HepG2 (cell line): Measurements from ENCODE around the gene MYRIP. TPM values are rescaled to one million over a fixed set of nuclear protein-coding genes. Genes with fewer than 3 reads are reported as not detected.

Experiments
- ATAC-seq: fragments of 200-7000 bp; cut with Tn5 transposase; 3 replicates; pipeline ENCODE4 v1.9.1; 2020; ENCODE audit warnings: mild to moderate bottlenecking, moderate library complexity
- BruUV-seq: library from RNA; stranded (reverse); fragments of 400-500 nt; replicated peaks from 2 replicates; lab custom pipeline; 2021; lab: Mats Ljungman, UMichigan
- CTCF ChIA-PET: fragments of 300-600 bp; formaldehyde crosslinking; extraction: SDS; loops from one replicate; lab custom pipeline; 2021; ENCODE audit warnings: low total read pairs, inconsistent platforms, low intra/inter-chr PET ratio; lab: Yijun Ruan, JAX
- POLR2A ChIA-PET: fragments of 350-600 bp; sonication (Branson Sonifier 250); formaldehyde crosslinking; loops from one replicate; lab custom pipeline; 2020; ENCODE audit warnings: antibody characterized with exemption, inconsistent platforms; lab: Yijun Ruan, JAX
- DNase-seq: peaks from one replicate; pipeline ENCODE4 v3.0.0-alpha.2; 2015; ENCODE audit warnings: low spot score
- FAIRE-seq: peaks from 3 replicates; lab custom pipeline; 2011; peaks lifted over from hg19 to GRCh38; lab: Jason Lieb, UNC
- H2AFZ ChIP-seq: one replicate; pipeline ENCODE4 v1.6.1; 2011; ENCODE audit warnings: low read length, inconsistent platforms
- H3K27ac ChIP-seq: fragments of 300-600 bp; 3 replicates; pipeline ENCODE4 v1.8.0; 2011; ENCODE audit warnings: mixed run types, mild to moderate bottlenecking, mixed read lengths, low read length, inconsistent platforms; ENCODE audit not compliant: insufficient read depth; ENCODE audit errors: extremely low read length
- H3K27me3 ChIP-seq, 2 experiments: fragments of 200-600 bp in 1 of 2; 2 replicates in 1 of 2; 3 replicates in 1 of 2; pipeline versions ENCODE4 v1.6.0 to v1.8.0; 2011; ENCODE audit warnings: low read length in 2 of 2, mild to moderate bottlenecking in 2 of 2, moderate library complexity in 2 of 2, inconsistent platforms in 1 of 2; ENCODE audit not compliant: insufficient read depth in 2 of 2, control insufficient read depth in 1 of 2
- H3K36me3 ChIP-seq, 2 experiments: fragments of 200-600 bp in 1 of 2; replicated peaks in 1 of 2; 2 replicates in 1 of 2; 3 replicates in 1 of 2; pipeline versions ENCODE4 v1.5.1 to v1.8.0; 2011; ENCODE audit warnings: low read length in 2 of 2, inconsistent platforms in 1 of 2; ENCODE audit not compliant: insufficient read depth in 2 of 2, control insufficient read depth in 1 of 2
- H3K4me1 ChIP-seq: 2 replicates; pipeline ENCODE4 v1.5.1; 2012; ENCODE audit warnings: low read length, inconsistent platforms; ENCODE audit not compliant: insufficient read depth
- H3K4me2 ChIP-seq: 2 replicates; pipeline ENCODE4 v1.6.0; 2011; ENCODE audit warnings: low read depth, low read length, inconsistent platforms
- H3K4me3 ChIP-seq, 3 experiments: fragments of 200-600 bp in 1 of 3; sonication (generic), shearing (Covaris generic) in 1 of 3; replicated peaks in 1 of 3; 2 replicates each; pipeline ENCODE4 v1.5.1; 2011 to 2016; ENCODE audit warnings: low read length in 3 of 3, inconsistent platforms in 2 of 3, low read depth in 2 of 3, mild to moderate bottlenecking in 2 of 3, control low read depth in 1 of 3, mixed read lengths in 1 of 3; ENCODE audit not compliant: insufficient read depth in 1 of 3
- H3K79me2 ChIP-seq: one replicate; pipeline ENCODE4 v1.6.1; 2011; ENCODE audit warnings: low read length, inconsistent platforms; ENCODE audit not compliant: insufficient read depth
- H3K9ac ChIP-seq: 2 replicates; pipeline ENCODE4 v1.6.0; 2011; ENCODE audit warnings: mild to moderate bottlenecking, low read depth, low read length, inconsistent platforms; ENCODE audit not compliant: insufficient read depth
- H3K9me3 ChIP-seq: 2 replicates; pipeline ENCODE4 v1.5.1; 2012; ENCODE audit warnings: mild to moderate bottlenecking, low read length
- H4K20me1 ChIP-seq: 2 replicates; pipeline ENCODE4 v1.6.0; 2011; ENCODE audit warnings: inconsistent platforms, mild to moderate bottlenecking, low read length, moderate library complexity; ENCODE audit not compliant: insufficient read depth
- BORCS8-MEF2B ChIP-seq: sonication (generic); formaldehyde crosslinking; IDR thresholded peaks from 2 replicates; pipeline ENCODE4 v1.8.0; 2022; ENCODE audit warnings: mild to moderate bottlenecking, missing genetic modification reagents
- DDIT3 ChIP-seq: sonication (generic); formaldehyde crosslinking; IDR thresholded peaks from 2 replicates; pipeline ENCODE4 v1.4.0; 2020; ENCODE audit warnings: mild to moderate bottlenecking, missing genetic modification reagents
- HHEX ChIP-seq: IDR thresholded peaks from 2 replicates; pipeline ENCODE4 v1.6.1; 2016; ENCODE audit warnings: control low read depth
- MBD4 ChIP-seq: IDR thresholded peaks from 2 replicates; pipeline ENCODE4 v1.6.1; 2012; ENCODE audit warnings: low read length, inconsistent platforms, borderline replicate concordance
- MBNL3 ChIP-seq: fragments of 250-450 bp; sonication (Bioruptor Pico); conservative IDR thresholded peaks from 2 replicates; pipeline ENCODE4 v1.8.0; 2022; ENCODE audit warnings: mild to moderate bottlenecking, inconsistent platforms
- PITX1 ChIP-seq: sonication (generic); formaldehyde crosslinking; IDR thresholded peaks from 2 replicates; pipeline ENCODE4 v1.5.1; 2020; ENCODE audit warnings: mild to moderate bottlenecking, missing genetic modification reagents
- SMARCE1 ChIP-seq: fragments of 450-650 bp; IDR thresholded peaks from 2 replicates; pipeline ENCODE4 v1.6.1; 2017; ENCODE audit warnings: borderline replicate concordance
- SOX13 ChIP-seq, 3 experiments: fragments of 450-650 bp in 1 of 3; sonication (generic) in 1 of 3; formaldehyde crosslinking in 1 of 3; IDR thresholded peaks in 2 of 3; conservative IDR thresholded peaks in 1 of 3; 2 replicates each; pipeline versions ENCODE4 v1.5.0 to v1.6.1; 2016 to 2020; ENCODE audit warnings: antibody characterized with exemption in 1 of 3, mild to moderate bottlenecking in 1 of 3, missing compliant biosample characterization in 1 of 3, missing genetic modification reagents in 1 of 3, moderate library complexity in 1 of 3
- TSC22D2 ChIP-seq: sonication (generic); formaldehyde crosslinking; IDR thresholded peaks from 2 replicates; pipeline ENCODE4 v1.5.1; 2020; ENCODE audit warnings: missing genetic modification reagents, mild to moderate bottlenecking, borderline replicate concordance
- ZNF691 ChIP-seq: sonication (generic); formaldehyde crosslinking; IDR thresholded peaks from 2 replicates; pipeline ENCODE4 v1.4.0; 2020; ENCODE audit warnings: missing genetic modification reagents, low read depth, mild to moderate bottlenecking, borderline replicate concordance
- ZNF720 ChIP-seq: sonication (generic); formaldehyde crosslinking; IDR thresholded peaks from 2 replicates; pipeline ENCODE4 v1.4.0; 2020; ENCODE audit warnings: missing genetic modification reagents
- ZNF761 ChIP-seq: sonication (generic); formaldehyde crosslinking; conservative IDR thresholded peaks from 2 replicates; pipeline ENCODE4 v1.4.0; 2020; ENCODE audit warnings: mild to moderate bottlenecking, missing genetic modification reagents
- ZSCAN20 ChIP-seq: sonication (generic); formaldehyde crosslinking; IDR thresholded peaks from 2 replicates; pipeline ENCODE4 v1.4.0; 2020; ENCODE audit warnings: missing genetic modification reagents, mild to moderate bottlenecking, borderline replicate concordance
- WGBS: methylation state at CpG from one replicate; pipeline ENCODE4 v1.1.6; 2017; ENCODE audit warnings: low lambda C conversion rate; 5-methylcytosine and 5-hydroxymethylcytosine counted together
- in situ Hi-C: cut with HindIII; loops from 2 replicates; pipeline ENCODE4 v1.10.0; 2017; ENCODE audit warnings: low pct_unique_long_range_greater_than_20kb; ENCODE audit not compliant: extremely low pct_ligation_motif_present
- intact Hi-C: fragments of 100-400 bp; cut with micrococcal nuclease; formaldehyde crosslinking; loops from one replicate; pipeline ENCODE4 v1.10.0; 2022; ENCODE audit not compliant: unreplicated experiment
- polyA plus RNA-seq, 8 experiments: library from polyadenylated mRNA; depleted of rRNA in 3 of 8; stranded (reverse) in 7 of 8; unstranded in 1 of 8; fragments of >200 nt; fragmentation: Illumina TruSeq in 4 of 8; extraction: Trizol in 4 of 8; gene quantifications; 2 replicates each; pipeline versions ENCODE4 v1.2.1 to v1.2.3, GENCODE V29; 2011 to 2016; ENCODE audit warnings: low read depth in 4 of 8, missing spikeins in 1 of 8, mixed read lengths in 1 of 8; ENCODE audit not compliant: insufficient read depth in 1 of 8
- total RNA-seq, 5 experiments: library from RNA; depleted of rRNA; stranded (reverse); fragments of >200 nt; fragmentation: Illumina TruSeq; extraction: Trizol; gene quantifications; 2 replicates each; pipeline ENCODE4 v1.2.3, GENCODE V29; 2016; ENCODE audit warnings: low read depth in 1 of 5
- TF ChIP-seq, protein P1 (sequence below): sonication (generic); formaldehyde crosslinking; IDR thresholded peaks from 2 replicates; pipeline ENCODE4 v1.4.0; 2020; ENCODE audit warnings: mild to moderate bottlenecking, missing genetic modification reagents
- TF ChIP-seq, protein P2 (sequence below): sonication (generic); formaldehyde crosslinking; IDR thresholded peaks from 2 replicates; pipeline ENCODE4 v1.9.0; 2021; ENCODE audit warnings: missing genetic modification reagents, mild to moderate bottlenecking, borderline replicate concordance
- TF ChIP-seq, protein P3 (sequence below): fragments of 450-650 bp; IDR thresholded peaks from 2 replicates; pipeline ENCODE4 v1.6.1; 2017; ENCODE audit warnings: mild to moderate bottlenecking

The MYRIP gene
- total and polyA plus RNA-seq, 2 of the 13 experiments (the other 11 are each of a cell fraction or from before 2014, with no cell fraction given) = 0.64 to 0.84 TPM

GRCh38 chr3:40287248-40287647, 477.8 kb downstream of the MYRIP start:
- ChIA-PET CTCF (no interaction called here), POLR2A (no interaction called here)
- in situ Hi-C loops = no loop called here
- WGBS = 64% methylated on average over 2 of the region's 2 CpGs
- no TSS peak for BruUV-seq
- Histone ChIP-seq H4K20me1 (no peaks in the 10 kb centered on the region), H3K79me2 (no peaks in the 10 kb centered on the region), H2AFZ (no peak overlapping the region), H3K4me2 (no peak overlapping the region), H3K4me3 (no peak overlapping the region), H3K4me1 (peaks cover 10% of the 10 kb centered on the region; the same call in 1 of the 2 replicates), H3K36me3 (no peaks in the 10 kb centered on the region), H3K9me3 (no peaks in the 10 kb centered on the region), H3K9ac (no peak overlapping the region), H3K27me3 (no peaks in the 10 kb centered on the region), H3K27ac (no peak overlapping the region)
- ATAC-seq = no peak
- intact Hi-C loops = no loop called here
- no peak for FAIRE-seq
- no peak for DNase-seq
- TF ChIP-seq, protein P1, sequence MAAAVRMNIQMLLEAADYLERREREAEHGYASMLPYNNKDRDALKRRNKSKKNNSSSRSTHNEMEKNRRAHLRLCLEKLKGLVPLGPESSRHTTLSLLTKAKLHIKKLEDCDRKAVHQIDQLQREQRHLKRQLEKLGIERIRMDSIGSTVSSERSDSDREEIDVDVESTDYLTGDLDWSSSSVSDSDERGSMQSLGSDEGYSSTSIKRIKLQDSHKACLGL (CRISPR knock-in tag) = no peak
- TF ChIP-seq MBNL3 (CRISPR knock-in tag) = no peak
- no peak for TF ChIP-seq ZNF691
- TF ChIP-seq TSC22D2 (CRISPR knock-in tag) = no peak
- TF ChIP-seq MBD4 = no peak
- no peak for TF ChIP-seq SOX13 (IDR thresholded peaks at IDR 0.05)
- no peak for TF ChIP-seq SOX13 (CRISPR knock-in tag; conservative IDR thresholded peaks at IDR 0.05 in 1 of 2, IDR thresholded peaks at IDR 0.05 in 1 of 2)
- no peak for TF ChIP-seq DDIT3 (CRISPR knock-in tag)
- TF ChIP-seq SMARCE1 = no peak
- no peak for TF ChIP-seq PITX1 (CRISPR knock-in tag)
- TF ChIP-seq, protein P2, sequence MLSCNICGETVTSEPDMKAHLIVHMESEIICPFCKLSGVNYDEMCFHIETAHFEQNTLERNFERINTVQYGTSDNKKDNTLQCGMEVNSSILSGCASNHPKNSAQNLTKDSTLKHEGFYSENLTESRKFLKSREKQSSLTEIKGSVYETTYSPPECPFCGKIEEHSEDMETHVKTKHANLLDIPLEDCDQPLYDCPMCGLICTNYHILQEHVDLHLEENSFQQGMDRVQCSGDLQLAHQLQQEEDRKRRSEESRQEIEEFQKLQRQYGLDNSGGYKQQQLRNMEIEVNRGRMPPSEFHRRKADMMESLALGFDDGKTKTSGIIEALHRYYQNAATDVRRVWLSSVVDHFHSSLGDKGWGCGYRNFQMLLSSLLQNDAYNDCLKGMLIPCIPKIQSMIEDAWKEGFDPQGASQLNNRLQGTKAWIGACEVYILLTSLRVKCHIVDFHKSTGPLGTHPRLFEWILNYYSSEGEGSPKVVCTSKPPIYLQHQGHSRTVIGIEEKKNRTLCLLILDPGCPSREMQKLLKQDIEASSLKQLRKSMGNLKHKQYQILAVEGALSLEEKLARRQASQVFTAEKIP (CRISPR knock-in tag) = no peak
- TF ChIP-seq, protein P3, sequence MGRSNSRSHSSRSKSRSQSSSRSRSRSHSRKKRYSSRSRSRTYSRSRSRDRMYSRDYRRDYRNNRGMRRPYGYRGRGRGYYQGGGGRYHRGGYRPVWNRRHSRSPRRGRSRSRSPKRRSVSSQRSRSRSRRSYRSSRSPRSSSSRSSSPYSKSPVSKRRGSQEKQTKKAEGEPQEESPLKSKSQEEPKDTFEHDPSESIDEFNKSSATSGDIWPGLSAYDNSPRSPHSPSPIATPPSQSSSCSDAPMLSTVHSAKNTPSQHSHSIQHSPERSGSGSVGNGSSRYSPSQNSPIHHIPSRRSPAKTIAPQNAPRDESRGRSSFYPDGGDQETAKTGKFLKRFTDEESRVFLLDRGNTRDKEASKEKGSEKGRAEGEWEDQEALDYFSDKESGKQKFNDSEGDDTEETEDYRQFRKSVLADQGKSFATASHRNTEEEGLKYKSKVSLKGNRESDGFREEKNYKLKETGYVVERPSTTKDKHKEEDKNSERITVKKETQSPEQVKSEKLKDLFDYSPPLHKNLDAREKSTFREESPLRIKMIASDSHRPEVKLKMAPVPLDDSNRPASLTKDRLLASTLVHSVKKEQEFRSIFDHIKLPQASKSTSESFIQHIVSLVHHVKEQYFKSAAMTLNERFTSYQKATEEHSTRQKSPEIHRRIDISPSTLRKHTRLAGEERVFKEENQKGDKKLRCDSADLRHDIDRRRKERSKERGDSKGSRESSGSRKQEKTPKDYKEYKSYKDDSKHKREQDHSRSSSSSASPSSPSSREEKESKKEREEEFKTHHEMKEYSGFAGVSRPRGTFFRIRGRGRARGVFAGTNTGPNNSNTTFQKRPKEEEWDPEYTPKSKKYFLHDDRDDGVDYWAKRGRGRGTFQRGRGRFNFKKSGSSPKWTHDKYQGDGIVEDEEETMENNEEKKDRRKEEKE = no peak
- TF ChIP-seq ZNF720 = no peak
- no peak for TF ChIP-seq ZNF761 (CRISPR knock-in tag)
- TF ChIP-seq HHEX = no peak
- no peak for TF ChIP-seq BORCS8-MEF2B (CRISPR knock-in tag)
- TF ChIP-seq ZSCAN20 (CRISPR knock-in tag) = no peak
